ENCODE measurements around the gene TCP10L. TPM values are rescaled to one million over a fixed set of nuclear protein-coding genes. Genes with fewer than 3 reads are reported as not detected.

Gene TCP10L
- total and polyA plus RNA-seq, 2 of the 8 experiments (the other 6 are each of a cell fraction or from before 2014, with no cell fraction given): 0.45 to 0.99 TPM

DNA sequence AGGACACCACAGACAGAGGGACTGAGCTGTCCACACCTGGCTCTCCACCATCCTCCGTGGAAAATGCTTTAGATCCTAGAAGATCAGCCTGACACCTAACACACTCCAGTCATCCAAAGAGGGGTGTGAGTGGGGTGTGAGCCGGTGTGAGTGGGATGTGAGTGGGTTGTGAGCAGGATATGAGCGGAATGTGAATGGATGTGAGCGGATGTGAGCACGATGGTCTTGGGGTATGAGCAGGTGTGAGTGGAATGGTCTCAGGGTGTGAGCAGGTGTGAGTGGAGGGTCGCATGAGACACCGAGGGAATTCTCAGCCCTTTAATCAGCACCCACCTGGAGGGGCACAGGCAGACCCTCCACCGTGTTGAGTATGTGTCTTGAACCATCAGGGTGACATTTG is 851 bp downstream of the TCP10L start (continued):
- TF ChIP-seq CHD7 (IDR thresholded peaks at IDR 0.05; ENCODE audit: insufficient replicate concordance, low read length): no peak
- no peak for TF ChIP-seq EZH2 (IDR thresholded peaks at IDR 0.05; ENCODE audit: low read depth, low read length, severe bottlenecking)
- no peak for TF ChIP-seq NANOG (IDR thresholded peaks at IDR 0.05; ENCODE audit: insufficient read depth, low read depth, low read length, poor library complexity, severe bottlenecking)
- TF ChIP-seq SIX5 (IDR thresholded peaks at IDR 0.05; ENCODE audit: low read depth, low read length): no peak
- TF ChIP-seq ATF3 (IDR thresholded peaks at IDR 0.05; ENCODE audit: insufficient read depth, low read depth, low read length): no peak
- TF ChIP-seq EGR1 (IDR thresholded peaks at IDR 0.05; ENCODE audit: borderline replicate concordance, low read depth, low read length): no peak
- no peak for TF ChIP-seq EP300 (IDR thresholded peaks at IDR 0.05; ENCODE audit: borderline replicate concordance in 1 of 2, low read depth in 2 of 2, low read length in 2 of 2)
- TF ChIP-seq CHD1 (IDR thresholded peaks at IDR 0.05; ENCODE audit: low read depth, low read length): no peak

Measured in H1 (cell line).